Measurements from ENCODE around the gene CLCA2. TPM values are rescaled to one million over a fixed set of nuclear protein-coding genes. Genes with fewer than 3 reads are reported as not detected.

Gene CLCA2
- total RNA-seq, 1 experiment from 2014 or later = not detected

GRCh38 chr1:86464819-86465218 is 40.8 kb downstream of the CLCA2 start:
- Histone ChIP-seq H3K56ac (ENCODE audit: insufficient read length, low read depth, low read length) (no peak overlapping the region), H3K9me3 (ENCODE audit: control insufficient read depth, low read depth, low read length) (no peaks in the 10 kb centered on the region), H3K79me1 (ENCODE audit: insufficient read depth, low read depth, low read length, poor library complexity, severe bottlenecking) (no peaks in the 10 kb centered on the region), H2BK12ac (ENCODE audit: insufficient read length, low read depth, low read length) (no peak overlapping the region), H2AFZ (ENCODE audit: low read length) (no peak overlapping the region), H3K4me1 (ENCODE audit: insufficient read depth, low read length) (no peaks in the 10 kb centered on the region), H2AK5ac (ENCODE audit: insufficient read length, low read length) (no peak overlapping the region), H3T11ph (ENCODE audit: low read length) (no peak overlapping the region), H4K91ac (ENCODE audit: insufficient read length, low read depth, low read length) (no peak overlapping the region), H3K27ac (ENCODE audit: insufficient read length, low read depth, low read length) (no peak overlapping the region), H3K18ac (ENCODE audit: insufficient read length, low read depth, low read length) (no peak overlapping the region), H4K8ac (replicated peaks; ENCODE audit: insufficient read length, low read depth, low read length) (no peak overlapping the region), H3K27me3 (ENCODE audit: insufficient read depth, low read length) (no peaks in the 10 kb centered on the region), H3K23me2 (ENCODE audit: insufficient read length, low read depth, low read length, poor library complexity, severe bottlenecking) (no peaks in the 10 kb centered on the region), H4K5ac (ENCODE audit: insufficient read length, low read depth, low read length) (no peak overlapping the region), H2BK120ac (ENCODE audit: low read depth, low read length, poor library complexity, severe bottlenecking) (no peak overlapping the region), H2BK5ac (ENCODE audit: insufficient read length, low read length) (no peak overlapping the region), H3K4me2 (ENCODE audit: insufficient read depth, insufficient read length, low read length) (no peak overlapping the region), H3K23ac (ENCODE audit: insufficient read length, low read depth, low read length) (no peak overlapping the region), H3K14ac (ENCODE audit: insufficient read depth, low read length) (no peak overlapping the region), H2BK20ac (ENCODE audit: low read depth, low read length, poor library complexity, severe bottlenecking) (no peak overlapping the region), H4K20me1 (ENCODE audit: control insufficient read depth, insufficient read depth, insufficient read length) (no peaks in the 10 kb centered on the region), H3K79me2 (ENCODE audit: insufficient read depth, low read length) (no peaks in the 10 kb centered on the region), H3K4ac (ENCODE audit: low read depth, low read length) (no peak overlapping the region), H3K9ac (ENCODE audit: extremely low read depth, insufficient read length, low read length) (no peak overlapping the region), H2BK15ac (ENCODE audit: low read depth, low read length) (no peak overlapping the region)
- TF ChIP-seq CTCF (conservative IDR thresholded peaks at IDR 0.05) = no peak
- no peaks in the 10 kb centered on the region for H3K36me3 Mint-ChIP-seq (ENCODE audit: insufficient read depth in 1 of 3, low read depth in 3 of 3)
- WGBS (ENCODE audit: extremely low coverage, insufficient read length, low lambda C conversion rate) = no CpG with 5 or more reads among the region's 1 CpG
- H3K27ac Mint-ChIP-seq = no peak overlapping the region
- no peaks in the 10 kb centered on the region for H3K9me3 Mint-ChIP-seq
- no peaks in the 10 kb centered on the region for H3K4me1 Mint-ChIP-seq
- no peaks in the 10 kb centered on the region for H3K27me3 Mint-ChIP-seq (ENCODE audit: low read depth)
- no peak for DNase-seq
- H3K4me3 Mint-ChIP-seq = no peak overlapping the region

Data from H9 (cell line).